Sigmoid colon (tissue), 4 donors: Measurements from ENCODE around the gene ILKAP.

Source experiments
- POLR2AphosphoS5 ChIP-seq, 4 donors: sonication (generic); formaldehyde crosslinking; IDR thresholded peaks; one replicate each; pipeline ENCODE4 v1.6.1; 2017; ENCODE audit warnings: antibody characterized with exemption in 4 of 4
- TF ChIP-seq, protein P1 (sequence below), 4 experiments: fragments of 450-650 bp in 3 of 4; fragments of 200-600 bp in 1 of 4; IDR thresholded peaks; one replicate each; pipeline ENCODE4 v1.5.1; 2016 to 2019; ENCODE audit warnings: antibody characterized with exemption in 4 of 4, mild to moderate bottlenecking in 3 of 4, moderate library complexity in 2 of 4

DNA sequence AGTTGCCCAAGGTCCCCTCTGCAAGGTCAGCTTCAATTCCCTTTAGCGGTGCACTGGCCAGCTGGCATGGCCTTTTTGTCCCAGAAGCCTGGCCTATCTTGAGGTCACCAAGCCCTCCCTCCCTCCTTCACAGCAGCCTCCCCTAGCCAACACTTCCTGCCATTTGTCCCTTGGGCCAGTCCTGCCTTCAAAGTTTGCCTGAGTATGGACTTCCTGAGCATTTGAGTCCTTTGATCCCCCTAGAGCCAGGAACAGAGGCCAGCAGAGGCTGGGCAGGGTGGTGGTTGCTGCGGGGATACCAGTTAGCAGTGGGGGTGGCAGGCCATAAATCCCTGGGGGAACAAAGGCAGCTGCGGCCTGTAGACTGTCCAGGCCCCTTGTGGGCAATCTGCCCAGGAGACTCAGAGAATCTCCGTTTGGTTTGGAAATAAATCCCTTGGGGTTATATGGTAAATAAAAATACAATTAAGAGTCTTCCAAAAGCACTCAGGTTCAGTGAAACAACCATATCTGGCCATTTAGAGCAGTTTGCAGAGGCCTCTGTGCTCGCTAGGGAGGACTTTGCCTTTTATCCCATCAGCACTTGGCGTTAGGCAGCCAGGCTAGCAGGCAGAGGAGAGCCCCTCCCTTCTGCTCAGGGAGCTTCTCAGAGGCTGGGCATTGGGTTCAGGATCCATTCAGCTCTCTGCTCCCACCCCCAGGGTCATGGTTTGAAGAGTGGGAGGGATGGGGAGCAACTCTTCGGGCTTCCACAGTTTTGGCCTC, 39.4 kb upstream of the ILKAP start:
- TF ChIP-seq, protein P1, sequence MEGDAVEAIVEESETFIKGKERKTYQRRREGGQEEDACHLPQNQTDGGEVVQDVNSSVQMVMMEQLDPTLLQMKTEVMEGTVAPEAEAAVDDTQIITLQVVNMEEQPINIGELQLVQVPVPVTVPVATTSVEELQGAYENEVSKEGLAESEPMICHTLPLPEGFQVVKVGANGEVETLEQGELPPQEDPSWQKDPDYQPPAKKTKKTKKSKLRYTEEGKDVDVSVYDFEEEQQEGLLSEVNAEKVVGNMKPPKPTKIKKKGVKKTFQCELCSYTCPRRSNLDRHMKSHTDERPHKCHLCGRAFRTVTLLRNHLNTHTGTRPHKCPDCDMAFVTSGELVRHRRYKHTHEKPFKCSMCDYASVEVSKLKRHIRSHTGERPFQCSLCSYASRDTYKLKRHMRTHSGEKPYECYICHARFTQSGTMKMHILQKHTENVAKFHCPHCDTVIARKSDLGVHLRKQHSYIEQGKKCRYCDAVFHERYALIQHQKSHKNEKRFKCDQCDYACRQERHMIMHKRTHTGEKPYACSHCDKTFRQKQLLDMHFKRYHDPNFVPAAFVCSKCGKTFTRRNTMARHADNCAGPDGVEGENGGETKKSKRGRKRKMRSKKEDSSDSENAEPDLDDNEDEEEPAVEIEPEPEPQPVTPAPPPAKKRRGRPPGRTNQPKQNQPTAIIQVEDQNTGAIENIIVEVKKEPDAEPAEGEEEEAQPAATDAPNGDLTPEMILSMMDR (IDR thresholded peaks at IDR 0.05), result no peak
- TF ChIP-seq POLR2AphosphoS5 (IDR thresholded peaks at IDR 0.05), result peak in 2 of 4 donors; percentile 9 to 60
